ENCODE data around the gene LHFPL3.

DNA sequence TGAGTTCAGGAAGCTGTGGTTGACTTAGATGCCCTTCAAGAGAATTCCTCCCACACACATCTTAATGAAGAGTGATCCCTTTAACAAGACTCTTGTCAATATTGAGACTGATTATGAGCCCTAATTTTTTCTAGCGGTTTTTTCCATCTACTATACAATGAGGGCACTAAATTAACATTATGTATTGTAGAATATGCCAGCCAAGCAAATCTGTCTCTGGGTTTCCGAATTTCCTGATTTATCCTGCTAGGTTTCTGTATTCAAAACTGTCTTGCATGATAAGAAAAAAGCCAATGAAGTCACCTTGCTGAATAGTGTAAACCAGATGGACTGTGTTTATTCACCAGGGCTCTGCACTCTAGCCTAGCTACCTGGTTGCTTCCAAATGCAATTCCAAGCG lies 461.4 kb downstream of the LHFPL3 start:
- TF ChIP-seq, protein P1, sequence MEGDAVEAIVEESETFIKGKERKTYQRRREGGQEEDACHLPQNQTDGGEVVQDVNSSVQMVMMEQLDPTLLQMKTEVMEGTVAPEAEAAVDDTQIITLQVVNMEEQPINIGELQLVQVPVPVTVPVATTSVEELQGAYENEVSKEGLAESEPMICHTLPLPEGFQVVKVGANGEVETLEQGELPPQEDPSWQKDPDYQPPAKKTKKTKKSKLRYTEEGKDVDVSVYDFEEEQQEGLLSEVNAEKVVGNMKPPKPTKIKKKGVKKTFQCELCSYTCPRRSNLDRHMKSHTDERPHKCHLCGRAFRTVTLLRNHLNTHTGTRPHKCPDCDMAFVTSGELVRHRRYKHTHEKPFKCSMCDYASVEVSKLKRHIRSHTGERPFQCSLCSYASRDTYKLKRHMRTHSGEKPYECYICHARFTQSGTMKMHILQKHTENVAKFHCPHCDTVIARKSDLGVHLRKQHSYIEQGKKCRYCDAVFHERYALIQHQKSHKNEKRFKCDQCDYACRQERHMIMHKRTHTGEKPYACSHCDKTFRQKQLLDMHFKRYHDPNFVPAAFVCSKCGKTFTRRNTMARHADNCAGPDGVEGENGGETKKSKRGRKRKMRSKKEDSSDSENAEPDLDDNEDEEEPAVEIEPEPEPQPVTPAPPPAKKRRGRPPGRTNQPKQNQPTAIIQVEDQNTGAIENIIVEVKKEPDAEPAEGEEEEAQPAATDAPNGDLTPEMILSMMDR (IDR thresholded peaks at IDR 0.05) = no peak
- TF ChIP-seq MAX (CRISPR knock-in tag; IDR thresholded peaks at IDR 0.05) = no peak
- TF ChIP-seq, protein P2, sequence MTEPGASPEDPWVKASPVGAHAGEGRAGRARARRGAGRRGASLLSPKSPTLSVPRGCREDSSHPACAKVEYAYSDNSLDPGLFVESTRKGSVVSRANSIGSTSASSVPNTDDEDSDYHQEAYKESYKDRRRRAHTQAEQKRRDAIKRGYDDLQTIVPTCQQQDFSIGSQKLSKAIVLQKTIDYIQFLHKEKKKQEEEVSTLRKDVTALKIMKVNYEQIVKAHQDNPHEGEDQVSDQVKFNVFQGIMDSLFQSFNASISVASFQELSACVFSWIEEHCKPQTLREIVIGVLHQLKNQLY (CRISPR knock-in tag; IDR thresholded peaks at IDR 0.05) = no peak
- TF ChIP-seq SP1 (CRISPR knock-in tag; conservative IDR thresholded peaks at IDR 0.05) = no peak
- no peak for TF ChIP-seq ATF3 (CRISPR knock-in tag; conservative IDR thresholded peaks at IDR 0.05)
- TF ChIP-seq RORB (CRISPR knock-in tag; IDR thresholded peaks at IDR 0.05) = no peak
- TF ChIP-seq ATF1 (CRISPR knock-in tag; IDR thresholded peaks at IDR 0.05) = no peak
- no peak for TF ChIP-seq ELF4 (CRISPR knock-in tag; IDR thresholded peaks at IDR 0.05; ENCODE audit: low read depth)
- no peak for TF ChIP-seq NFYB (CRISPR knock-in tag; conservative IDR thresholded peaks at IDR 0.05; ENCODE audit: low read depth)

Data from WTC11 (cell line).